GM18858 (cell line): ENCODE measurements around the gene ATF2.
"Not testable (repeated sequence)": the region's sequence is repeated elsewhere in the genome, so short reads cannot be mapped to it uniquely, and the experiment has no call there.

Experiments used
- ATAC-seq: cut with Tn5 transposase; IDR thresholded peaks from one replicate; pipeline ENCODE4 v1.9.1; 2021; ENCODE audit not compliant: unreplicated experiment

Gene ATF2

DNA sequence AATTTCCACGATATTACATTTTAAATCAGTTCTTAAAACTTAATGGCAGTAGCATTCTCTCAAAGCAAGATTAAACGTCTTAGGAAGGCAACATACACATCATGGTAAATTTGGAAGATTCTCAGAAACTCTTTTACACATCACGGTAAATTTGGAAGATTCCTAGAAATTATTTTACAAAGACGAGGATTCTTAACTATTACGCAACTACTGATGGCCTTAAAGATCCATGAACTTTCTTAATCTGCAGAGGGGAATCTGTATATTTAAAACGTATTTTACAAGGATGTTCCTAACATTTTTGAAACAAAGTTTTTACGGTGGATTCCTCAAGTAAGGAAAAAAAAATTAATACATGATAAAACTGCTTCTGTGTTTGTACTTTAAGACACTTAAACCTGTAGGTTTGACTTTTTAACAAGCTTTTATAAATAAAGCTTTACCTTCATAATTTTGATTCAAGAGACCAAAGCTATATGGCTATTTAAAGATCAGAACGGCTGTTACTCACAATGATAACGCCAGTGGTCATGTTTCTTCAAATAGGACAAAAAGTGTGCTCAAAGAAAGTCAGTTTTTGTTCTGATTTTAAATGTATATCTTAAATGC, 1.7 kb downstream of the ATF2 start:
- ATAC-seq, result no peak

DNA sequence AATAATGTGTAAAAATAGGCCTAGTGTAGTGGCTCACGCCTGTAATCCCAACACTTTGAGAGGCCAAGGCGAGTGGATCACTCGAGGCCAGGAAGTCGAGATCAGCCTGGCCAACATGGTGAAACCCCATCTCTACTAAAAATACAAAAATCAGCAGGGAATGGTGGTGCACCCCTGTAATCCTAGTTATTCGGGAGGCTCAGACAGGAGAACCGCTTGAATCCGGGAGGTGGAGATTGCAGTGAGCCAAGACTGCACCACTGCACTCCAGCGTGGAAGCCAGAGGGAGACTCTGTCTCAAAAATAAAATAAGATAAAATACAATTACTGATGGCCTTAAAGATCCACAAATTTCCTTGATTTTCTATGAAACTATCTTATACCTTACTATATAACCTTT, 3.8 kb downstream of the ATF2 start:
- no peak for ATAC-seq

DNA sequence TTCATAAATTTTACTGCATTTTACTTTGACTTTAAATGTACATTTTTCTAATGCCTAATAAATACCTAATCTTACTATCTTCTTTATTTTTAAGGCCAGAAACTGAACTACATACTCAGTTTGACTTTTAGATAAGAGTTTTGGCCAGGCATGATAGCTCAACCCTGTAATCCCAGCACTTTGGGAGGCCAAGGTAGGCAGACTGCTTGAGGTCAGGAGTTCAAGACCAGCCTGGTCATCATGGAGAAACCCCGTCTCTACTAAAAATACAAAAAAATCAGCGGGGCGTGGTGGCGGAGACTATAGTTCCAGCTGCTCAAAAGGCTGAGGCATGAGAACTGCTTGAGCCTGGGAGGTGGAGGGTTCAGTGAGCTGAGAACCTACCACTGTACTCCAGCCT, 9.1 kb downstream of the ATF2 start:
- no peak for ATAC-seq

DNA sequence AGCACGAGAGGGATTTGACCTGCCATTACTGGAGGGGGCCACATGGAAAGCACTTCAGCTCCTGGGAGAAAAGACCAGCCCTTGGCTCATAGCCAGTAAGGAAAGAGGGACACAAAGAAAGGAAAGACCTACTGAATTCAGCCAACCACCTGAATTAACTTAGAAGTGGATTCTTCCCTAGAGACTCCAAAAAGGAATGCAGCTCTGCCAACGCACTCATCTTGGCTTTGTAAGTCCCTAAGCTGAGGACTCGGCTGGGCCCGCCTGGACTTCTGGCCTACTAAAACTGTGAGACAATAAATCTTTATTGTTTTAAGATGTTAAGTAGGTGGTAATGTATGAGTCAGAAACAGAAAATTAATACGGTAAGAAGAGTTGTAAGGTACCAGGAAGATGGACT, 11.5 kb downstream of the ATF2 start:
- ATAC-seq, result no peak

DNA sequence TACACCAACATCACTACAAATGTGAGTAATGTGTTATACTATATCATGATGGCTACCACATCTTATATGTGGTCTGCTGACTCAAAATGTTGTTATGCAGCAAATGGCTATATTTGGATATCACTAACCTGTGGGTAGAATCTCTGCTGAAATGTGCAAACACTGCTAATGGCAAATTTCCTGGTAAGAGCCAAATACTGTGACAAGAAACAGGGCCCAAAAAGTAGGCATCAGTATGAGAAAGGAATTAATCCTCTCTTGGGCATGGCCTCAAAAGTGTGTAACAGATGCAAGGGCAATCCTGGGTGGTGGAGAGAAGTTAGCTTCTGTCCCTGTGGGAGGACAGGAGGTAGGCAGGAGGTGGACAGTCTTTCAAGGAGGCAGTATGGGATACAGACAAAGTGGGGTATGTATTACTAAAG, 13.3 kb downstream of the ATF2 start:
- ATAC-seq, result peak; percentile 79

DNA sequence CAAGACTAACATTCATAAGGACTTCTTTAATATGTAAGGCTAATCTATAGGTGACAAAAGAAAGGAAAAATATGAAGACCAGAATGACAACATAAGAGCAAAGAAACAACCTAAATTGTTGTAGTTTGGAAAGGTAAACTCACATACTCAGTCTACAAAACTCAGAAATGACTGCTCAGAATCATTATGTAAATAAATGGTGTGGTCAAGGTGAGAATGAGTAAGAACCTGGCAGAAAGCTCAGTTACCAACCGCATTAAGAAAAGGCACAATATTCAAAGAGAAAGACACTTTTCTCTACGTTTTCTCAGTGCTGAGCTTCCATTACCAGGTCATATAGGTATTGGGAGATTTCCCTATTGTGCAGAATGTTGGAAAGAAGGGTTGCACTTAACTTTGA, 15.8 kb downstream of the ATF2 start:
- ATAC-seq, result peak; percentile 82

DNA sequence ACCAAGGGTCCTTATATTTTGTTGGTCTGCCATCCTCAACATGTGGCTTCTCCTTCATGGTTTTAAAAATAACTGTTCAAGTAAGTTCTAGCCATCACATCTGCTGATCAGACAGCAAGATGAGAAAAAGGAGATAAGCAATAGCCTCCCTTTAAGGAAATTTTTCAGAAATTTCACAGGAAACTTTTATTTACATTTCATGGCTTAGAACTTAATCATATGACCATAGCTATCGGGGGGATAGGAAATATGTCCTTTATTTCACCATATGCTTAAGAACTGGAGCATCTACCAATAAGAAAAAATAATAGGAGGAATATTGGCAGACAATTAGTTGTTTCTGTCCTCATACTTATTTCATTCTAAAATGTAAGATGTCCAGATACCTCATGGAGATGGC, 16.2 kb downstream of the ATF2 start:
- no peak for ATAC-seq

DNA sequence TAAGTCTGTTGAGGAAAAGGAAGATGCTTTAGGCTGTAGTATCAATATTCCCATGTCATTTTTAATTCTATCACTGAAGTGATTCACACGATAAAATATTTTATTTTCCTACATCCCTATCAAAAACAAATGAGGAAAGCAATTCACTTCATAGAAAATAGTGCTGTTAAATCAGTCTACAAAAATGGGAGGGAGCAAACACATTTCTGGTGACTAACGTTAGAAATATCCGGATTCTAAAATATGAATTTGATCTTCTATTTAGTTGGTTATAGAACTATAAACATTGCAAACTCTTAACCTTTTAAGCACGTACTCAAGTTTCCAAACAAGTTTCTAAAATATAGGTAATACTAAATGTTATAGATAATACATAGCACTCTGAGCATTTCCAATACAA, 20.8 kb downstream of the ATF2 start:
- ATAC-seq, result no peak

DNA sequence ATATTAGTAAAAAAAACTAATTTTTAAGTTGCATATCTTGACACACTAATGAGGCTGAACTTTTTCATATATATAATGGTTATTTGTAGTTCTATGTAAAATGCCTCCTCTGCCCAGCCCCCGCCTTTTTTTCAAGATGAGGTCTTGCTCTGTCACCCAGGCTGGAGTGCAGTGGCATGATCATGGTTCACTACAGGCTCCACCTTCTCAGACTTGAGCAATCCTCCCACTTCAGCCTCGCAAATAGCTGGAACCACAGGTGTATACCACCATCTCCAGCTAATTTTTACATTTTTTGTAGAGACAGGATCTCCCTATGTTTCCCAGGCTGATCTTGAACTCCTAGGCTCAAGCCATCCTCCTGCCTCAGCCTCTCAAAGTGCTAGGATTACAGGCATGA, 24.3 kb downstream of the ATF2 start:
- ATAC-seq, result no peak

DNA sequence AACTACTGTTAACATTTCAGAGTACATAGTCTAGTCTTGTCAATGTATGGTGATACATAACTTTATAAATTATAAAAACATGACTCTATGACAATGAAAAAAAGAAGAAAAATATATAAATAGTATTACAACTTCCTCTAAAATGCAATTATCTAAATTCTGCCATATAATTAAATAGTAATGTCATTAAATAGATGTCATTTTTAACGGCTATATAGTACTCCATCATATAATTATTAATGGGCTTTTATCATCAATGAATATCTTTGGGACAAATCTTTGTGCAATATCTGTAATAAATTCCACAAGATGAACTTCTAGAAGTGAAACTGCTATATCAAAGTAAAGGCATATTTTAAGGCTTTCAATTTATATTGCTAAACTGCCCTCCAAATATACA, 24.8 kb downstream of the ATF2 start:
- no peak for ATAC-seq

DNA sequence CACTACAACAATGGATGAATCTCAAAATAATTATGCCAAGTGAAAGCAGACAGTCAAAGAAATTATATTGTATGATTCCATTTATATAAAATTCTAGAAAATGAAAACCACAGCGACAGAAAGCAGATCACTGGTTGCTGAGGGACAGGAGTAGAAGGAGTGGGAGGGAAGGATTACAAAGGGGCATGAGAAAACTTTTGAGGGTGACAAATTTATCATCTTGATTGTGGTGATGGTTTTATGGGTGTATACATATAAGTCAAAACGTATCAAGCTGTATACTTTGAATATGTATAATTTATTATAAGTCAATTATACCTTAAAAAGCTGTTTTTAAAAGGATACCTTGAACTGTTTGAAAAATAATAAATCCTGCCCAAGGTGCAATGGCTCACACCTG, 27.7 kb downstream of the ATF2 start:
- no peak for ATAC-seq

DNA sequence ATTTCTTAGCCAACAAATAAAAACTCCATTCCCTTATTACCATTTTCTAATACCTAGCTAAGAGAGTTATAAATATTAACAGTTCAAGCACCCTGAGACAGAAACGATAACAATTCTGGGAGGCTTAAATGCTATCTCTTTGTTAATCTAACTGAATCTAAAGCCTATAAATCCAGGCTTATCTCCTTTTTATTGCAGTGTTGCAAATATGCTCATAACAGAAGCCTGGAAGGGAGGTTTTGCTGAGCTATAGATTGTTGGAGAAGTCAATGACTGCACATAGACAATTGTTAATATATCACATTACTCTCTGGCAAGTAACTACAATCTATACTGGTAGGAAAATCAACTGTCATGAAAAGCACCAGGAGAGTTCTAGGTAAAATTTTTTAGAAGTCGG, 30.2 kb downstream of the ATF2 start:
- no peak for ATAC-seq

DNA sequence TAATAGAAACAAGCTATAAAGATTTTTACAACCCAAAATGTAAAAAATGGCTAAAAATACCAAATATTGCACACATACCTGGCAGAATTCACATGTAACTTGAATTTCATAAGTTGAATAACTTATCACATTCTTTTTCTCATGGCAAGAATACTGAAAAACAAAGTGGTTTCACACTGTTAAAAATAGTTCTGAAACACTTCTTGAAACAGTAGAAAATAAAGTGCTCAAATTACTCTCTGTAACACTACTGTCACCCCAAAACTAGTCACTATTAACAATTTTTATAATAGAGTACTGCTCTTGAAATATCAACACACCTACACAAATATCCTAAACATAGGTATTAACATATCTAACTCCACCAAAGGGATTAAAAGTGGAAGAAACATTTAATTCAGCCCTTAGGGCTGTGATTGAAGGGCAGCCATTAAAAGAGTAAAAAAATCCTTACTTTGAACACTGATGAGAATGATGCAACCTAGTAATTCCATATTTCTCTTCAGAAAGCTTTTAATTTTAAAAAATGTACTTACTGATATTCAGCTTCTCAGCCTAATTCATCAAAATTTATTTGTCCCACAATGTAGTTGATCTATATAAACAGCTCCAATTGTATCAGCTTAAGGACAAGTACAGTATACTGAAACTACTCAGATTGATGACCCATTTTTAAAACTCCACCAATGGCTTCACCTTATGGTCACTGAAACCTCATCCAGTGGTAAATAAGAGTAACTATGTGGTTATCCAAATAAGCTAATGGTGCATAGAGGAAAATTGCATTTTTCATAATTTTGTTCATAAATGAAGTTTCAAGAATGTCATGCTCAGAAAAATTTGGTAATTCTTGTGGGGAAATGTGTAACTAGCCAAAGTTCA, 31.4 kb downstream of the ATF2 start:
- ATAC-seq, result peak; percentile 57

DNA sequence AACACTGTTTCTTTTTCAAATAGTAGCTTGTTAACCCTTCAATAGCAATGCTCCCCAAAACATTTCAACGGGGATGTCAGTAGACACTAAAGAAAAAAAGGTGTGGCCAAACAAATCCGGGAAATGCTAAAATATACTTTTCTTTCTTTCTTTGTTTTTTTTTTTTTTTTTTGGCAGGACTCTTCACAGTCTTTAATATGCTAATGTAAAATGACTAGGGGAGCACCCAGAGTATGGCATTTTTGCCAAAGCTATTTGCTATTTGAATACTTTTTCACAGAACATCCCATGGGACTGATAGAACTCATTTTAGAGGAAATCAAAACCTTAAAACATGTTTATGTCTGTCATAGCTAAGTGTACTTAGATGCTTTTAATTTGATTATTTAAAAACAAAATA, 32.1 kb downstream of the ATF2 start:
- ATAC-seq, result no peak

DNA sequence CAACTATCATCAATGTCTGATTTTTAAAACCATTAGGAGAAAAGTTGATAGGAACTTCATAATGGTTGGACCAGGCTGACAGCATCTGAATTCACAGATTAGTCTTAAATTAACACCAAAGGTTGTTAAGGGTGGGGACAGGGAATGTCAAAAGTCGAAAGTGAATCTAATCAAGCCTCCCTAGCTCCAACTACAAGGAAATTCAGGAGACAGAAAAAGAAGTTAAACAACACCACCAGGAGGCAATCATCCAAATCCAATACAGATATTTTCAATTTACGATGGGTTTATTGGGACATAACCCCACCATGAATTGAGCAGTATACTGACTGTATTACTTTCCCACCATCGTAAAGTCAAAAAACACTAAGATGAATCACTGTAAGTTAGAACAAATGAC, 32.8 kb downstream of the ATF2 start:
- ATAC-seq, result no peak

DNA sequence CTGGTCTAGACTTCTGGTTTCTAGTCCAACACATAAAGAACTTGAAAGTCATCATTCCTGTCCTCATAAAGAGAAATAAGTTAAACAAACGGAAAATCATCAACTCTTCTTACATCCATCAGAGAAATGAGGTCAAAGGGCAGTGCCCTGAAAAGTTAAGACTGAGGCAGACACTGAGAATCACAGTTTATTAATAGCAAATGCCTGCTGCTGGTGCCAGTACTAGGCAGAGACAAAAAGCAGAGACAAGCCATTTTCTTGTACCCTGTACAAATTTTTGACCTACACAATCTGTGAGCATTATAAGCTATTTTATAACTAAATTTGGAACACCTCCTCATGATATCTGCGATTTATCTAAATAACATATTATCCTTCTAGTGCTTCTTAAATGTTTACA, 36.8 kb downstream of the ATF2 start:
- no peak for ATAC-seq

DNA sequence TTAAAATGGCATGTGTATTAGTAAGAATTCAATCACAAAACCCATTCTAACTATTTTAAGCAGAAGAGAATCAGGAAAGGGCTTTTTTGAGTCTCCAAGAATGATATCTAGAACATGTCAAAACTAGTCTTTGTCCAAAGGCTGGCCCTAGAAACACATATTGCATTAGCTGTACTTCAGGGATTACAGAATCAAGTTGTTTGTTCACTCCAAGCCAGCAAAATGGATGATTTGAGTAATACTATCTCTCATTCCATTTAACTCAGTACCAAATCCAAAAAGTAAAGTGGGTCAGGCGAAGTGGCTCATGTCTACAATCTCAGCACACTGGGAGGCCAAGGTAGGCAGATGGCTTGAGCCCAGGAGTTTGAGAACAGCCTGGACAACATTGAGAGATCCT, 41.3 kb downstream of the ATF2 start:
- ATAC-seq, result no peak

DNA sequence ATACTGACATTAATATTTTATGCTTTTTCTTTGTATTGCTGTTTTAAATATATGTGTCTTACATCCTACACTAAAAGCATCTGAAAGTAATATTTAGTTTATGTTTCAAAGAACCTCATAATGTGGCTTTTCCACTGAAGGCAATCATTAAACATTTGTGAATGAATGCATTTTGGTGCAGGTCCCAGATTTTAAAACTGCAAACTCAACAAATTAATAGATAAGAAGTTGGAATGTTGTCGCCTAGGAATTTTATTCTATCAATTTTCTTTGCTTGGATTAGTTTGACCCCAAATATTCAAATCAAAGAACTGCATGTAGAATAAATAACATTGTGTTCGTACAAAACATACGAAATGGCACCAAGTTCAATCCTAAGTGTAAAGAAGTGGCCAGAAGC, 44.7 kb downstream of the ATF2 start:
- ATAC-seq, result no peak

DNA sequence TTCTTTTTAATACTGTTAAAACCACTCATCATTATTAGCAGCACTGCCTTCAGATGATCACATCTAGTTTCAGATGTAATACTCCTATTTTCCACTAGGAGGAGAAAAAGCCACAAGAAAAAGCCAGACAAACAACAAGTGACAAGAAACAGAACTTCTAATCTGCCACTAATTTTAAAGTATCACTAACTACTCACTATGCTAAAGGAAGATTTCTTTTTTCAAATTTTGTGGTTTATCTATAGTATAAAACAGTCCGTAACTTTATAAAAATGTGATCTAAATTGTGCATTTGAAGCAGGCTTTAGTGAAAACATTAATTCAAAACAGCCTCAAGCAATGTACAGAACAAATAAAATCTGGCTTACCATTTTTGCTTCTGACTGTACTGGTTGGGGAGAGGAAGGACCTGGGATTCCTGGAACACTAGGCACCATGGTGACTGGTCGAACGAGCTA, 56.8 kb downstream of the ATF2 start:
- ATAC-seq, result peak; percentile 60

DNA sequence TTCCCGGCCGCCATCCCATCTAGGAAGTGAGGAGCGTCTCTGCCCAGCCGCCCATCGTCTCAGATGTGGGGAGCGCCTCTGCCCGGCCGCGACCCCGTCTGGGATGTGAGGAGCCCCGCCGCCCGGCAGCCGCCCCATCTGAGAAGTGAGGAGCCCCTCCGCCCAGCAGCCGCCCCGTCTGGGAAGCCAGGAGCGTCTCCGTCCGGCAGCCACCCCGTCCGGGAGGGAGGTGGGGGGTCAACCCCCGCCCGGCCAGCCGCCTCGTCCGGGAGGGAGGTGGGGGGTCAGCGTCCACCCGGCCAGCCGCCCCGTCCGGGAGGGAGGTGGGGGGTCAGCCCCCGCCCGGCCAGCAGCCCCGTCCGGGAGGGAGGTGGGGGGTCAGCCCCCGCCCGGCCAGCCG, 59.9 kb downstream of the ATF2 start:
- not testable (repeated sequence) for ATAC-seq

DNA sequence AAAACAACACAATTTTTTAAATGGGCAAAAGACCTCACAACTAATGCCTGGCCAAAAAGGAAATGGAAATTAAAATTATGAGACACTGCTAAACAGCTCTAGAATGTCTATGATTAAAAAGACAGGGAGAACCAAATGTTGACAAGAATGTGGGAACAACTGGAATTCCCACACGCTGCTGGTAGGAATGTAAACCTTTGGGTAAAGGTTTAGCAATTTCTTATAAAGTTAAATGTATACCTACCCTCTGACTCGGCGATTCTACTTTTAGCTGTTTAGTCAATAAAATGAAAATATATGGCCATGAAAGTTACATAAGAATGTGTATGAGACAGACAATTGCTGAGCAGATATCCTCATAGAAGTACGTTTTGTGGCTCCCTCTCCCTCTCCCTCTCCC, 60.9 kb downstream of the ATF2 start:
- ATAC-seq, result no peak

DNA sequence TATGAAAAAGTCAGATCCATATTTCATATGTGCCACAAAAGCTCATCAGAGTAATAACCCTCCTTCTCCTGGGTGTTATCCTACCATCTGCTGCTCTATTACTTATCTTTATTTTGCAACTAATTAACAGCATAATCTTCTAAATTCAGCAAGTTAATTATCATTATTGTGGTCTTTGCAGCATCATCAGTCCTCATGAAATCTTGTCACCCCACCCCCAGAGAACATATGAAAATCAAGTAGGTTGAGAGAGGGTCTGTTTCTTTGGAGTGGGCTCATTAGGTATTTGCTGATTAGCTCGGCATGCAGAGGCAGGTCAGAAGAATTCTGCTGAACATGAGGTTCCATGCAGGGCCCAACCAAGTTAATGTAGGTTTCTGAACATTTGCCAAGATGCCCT, 64.8 kb downstream of the ATF2 start:
- no peak for ATAC-seq

DNA sequence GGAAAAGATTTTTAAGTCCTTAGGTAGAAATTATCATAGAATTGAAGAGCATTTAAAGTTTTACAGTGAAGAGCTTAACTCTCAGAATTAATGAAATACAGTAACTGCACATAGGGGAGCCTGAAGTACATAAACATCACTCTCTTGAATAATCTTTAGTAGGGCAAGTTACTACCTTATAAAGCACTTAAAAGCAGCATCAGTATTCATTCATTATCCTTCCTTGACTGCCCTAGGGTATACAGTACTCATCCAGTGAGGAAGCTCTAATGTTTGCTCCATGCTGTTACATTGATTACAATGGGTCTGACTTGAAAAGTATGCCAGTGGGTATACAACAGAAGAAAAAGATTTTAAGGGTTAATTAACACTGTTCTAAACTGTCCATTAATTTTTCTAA, 66.5 kb downstream of the ATF2 start:
- ATAC-seq, result no peak
